H1 (cell line): ENCODE measurements around the gene FIG4. TPM values are rescaled to one million over a fixed set of nuclear protein-coding genes. Genes with fewer than 3 reads are reported as not detected.
A peak's percentile ranks its signal among the peaks of the same experiment; 100 is the strongest.

ENCODE experiments used
- CTCF ChIA-PET: fragments of 300-600 bp; sonication (Branson Sonifier 250); formaldehyde crosslinking; loops from one replicate; lab custom pipeline; 2021; ENCODE audit not compliant: partially characterized antibody; lab: Charles Lee
- POLR2A ChIA-PET: fragments of 300-600 bp; sonication (Branson Sonifier 250); formaldehyde crosslinking; loops from one replicate; lab custom pipeline; 2021; ENCODE audit warnings: inconsistent platforms; ENCODE audit not compliant: partially characterized antibody; lab: Charles Lee
- DNase-seq, 2 experiments: peaks; one replicate each; pipeline versions ENCODE4 v3.0.0 to v3.0.0-alpha.2; 2010 to 2022; ENCODE audit warnings: low spot score in 2 of 2, low read depth in 1 of 2, mixed read lengths in 1 of 2
- FAIRE-seq: peaks from 2 replicates; lab custom pipeline; 2011; peaks lifted over from hg19 to GRCh38; lab: Jason Lieb, UNC
- H2AFZ ChIP-seq: 2 replicates; pipeline ENCODE4 v1.8.1; 2012; ENCODE audit warnings: low read length, inconsistent platforms
- H2AK5ac ChIP-seq: 2 replicates; pipeline ENCODE4 v1.6.1; 2013; ENCODE audit warnings: low read depth, low read length
- H2BK120ac ChIP-seq: replicated peaks from 2 replicates; pipeline ENCODE3; 2013; ENCODE audit warnings: low read depth, low read length, inconsistent platforms
- H2BK12ac ChIP-seq: 2 replicates; pipeline ENCODE4 v1.6.1; 2013; ENCODE audit warnings: low read depth, low read length
- H2BK15ac ChIP-seq: 2 replicates; pipeline ENCODE4 v1.6.1; 2013; ENCODE audit warnings: low read length
- H2BK20ac ChIP-seq: 2 replicates; pipeline ENCODE4 v1.6.1; 2013; ENCODE audit warnings: low read length
- H2BK5ac ChIP-seq: 2 replicates; pipeline ENCODE4 v1.6.1; 2013; ENCODE audit warnings: low read depth, low read length
- H3K14ac ChIP-seq: 2 replicates; pipeline ENCODE4 v1.6.1; 2013; ENCODE audit warnings: inconsistent platforms; ENCODE audit not compliant: insufficient read length
- H3K18ac ChIP-seq: 2 replicates; pipeline ENCODE4 v1.6.1; 2013; ENCODE audit warnings: low read length; ENCODE audit errors: extremely low read depth
- H3K23ac ChIP-seq: 2 replicates; pipeline ENCODE4 v1.6.1; 2013; ENCODE audit warnings: inconsistent platforms; ENCODE audit not compliant: insufficient read length
- H3K23me2 ChIP-seq: 2 replicates; pipeline ENCODE4 v1.6.1; 2013; ENCODE audit warnings: low read depth, low read length
- H3K27ac ChIP-seq: 2 replicates; pipeline ENCODE4 v1.6.1; 2011; ENCODE audit warnings: low read depth, low read length, inconsistent platforms
- H3K27me3 ChIP-seq, 4 experiments: replicated peaks in 1 of 4; 1 replicate in 1 of 4; 2 replicates in 3 of 4; pipeline versions ENCODE4 v1.6.1 to v1.8.1; 2011 to 2013; ENCODE audit warnings: low read length in 3 of 4, mild to moderate bottlenecking in 3 of 4, inconsistent platforms in 2 of 4, mixed read lengths in 2 of 4, moderate library complexity in 1 of 4; ENCODE audit not compliant: control insufficient read depth in 3 of 4, insufficient read depth in 3 of 4; ENCODE audit errors: extremely low read depth in 1 of 4
- H3K36me3 ChIP-seq, 4 experiments: 2 replicates each; pipeline versions ENCODE4 v1.6.1 to v1.8.1; 2011 to 2013; ENCODE audit warnings: mild to moderate bottlenecking in 4 of 4, low read length in 3 of 4, moderate library complexity in 2 of 4, control low read depth in 1 of 4, inconsistent platforms in 1 of 4; ENCODE audit not compliant: insufficient read depth in 4 of 4, control insufficient read depth in 2 of 4
- H3K4ac ChIP-seq: replicated peaks from 2 replicates; pipeline ENCODE3; 2013; ENCODE audit warnings: low read length, low read depth, mixed read lengths, inconsistent platforms; ENCODE audit not compliant: insufficient read length
- H3K4me1 ChIP-seq, 4 experiments: replicated peaks in 1 of 4; 1 replicate in 1 of 4; 2 replicates in 3 of 4; pipeline versions ENCODE4 v1.6.1 to v1.8.1; 2011 to 2013; ENCODE audit warnings: low read length in 3 of 4, inconsistent platforms in 2 of 4, mixed read lengths in 1 of 4; ENCODE audit not compliant: insufficient read depth in 4 of 4, control insufficient read depth in 3 of 4
- H3K4me2 ChIP-seq, 2 experiments: 2 replicates each; pipeline versions ENCODE4 v1.6.1 to v1.8.1; 2011 to 2013; ENCODE audit warnings: low read depth in 2 of 2, low read length in 2 of 2, control low read depth in 1 of 2, inconsistent platforms in 1 of 2, mild to moderate bottlenecking in 1 of 2; ENCODE audit not compliant: insufficient read depth in 1 of 2
- H3K4me3 ChIP-seq, 4 experiments: fragments of 200-600, 300-600 bp in 1 of 4; sonication (generic), shearing (Covaris generic), sonication (Bioruptor Twin) in 1 of 4; 2 replicates each; pipeline versions ENCODE4 v1.5.1 to v1.8.1; 2011 to 2016; ENCODE audit warnings: low read length in 4 of 4, low read depth in 3 of 4, control low read depth in 2 of 4, inconsistent platforms in 2 of 4, mild to moderate bottlenecking in 2 of 4, mixed read lengths in 1 of 4, moderate library complexity in 1 of 4; ENCODE audit not compliant: insufficient read depth in 2 of 4; ENCODE audit errors: extremely low read depth in 1 of 4
- H3K56ac ChIP-seq: replicated peaks from 2 replicates; pipeline ENCODE3; 2013; ENCODE audit warnings: low read depth, mild to moderate bottlenecking, mixed read lengths, low read length, inconsistent platforms; ENCODE audit not compliant: insufficient read length
- H3K79me1 ChIP-seq: 2 replicates; pipeline ENCODE4 v1.6.1; 2013; ENCODE audit warnings: low read depth, low read length, control low read depth
- H3K79me2 ChIP-seq, 2 experiments: 2 replicates each; pipeline versions ENCODE4 v1.6.1 to v1.8.1; 2012 to 2013; ENCODE audit warnings: low read length in 2 of 2, mild to moderate bottlenecking in 2 of 2, inconsistent platforms in 1 of 2; ENCODE audit not compliant: insufficient read depth in 2 of 2, control insufficient read depth in 1 of 2
- H3K9ac ChIP-seq, 4 experiments: replicated peaks in 1 of 4; 1 replicate in 1 of 4; 2 replicates in 3 of 4; pipeline versions ENCODE4 v1.6.1 to v1.8.1; 2011 to 2013; ENCODE audit warnings: low read depth in 3 of 4, low read length in 3 of 4, control low read depth in 2 of 4, mild to moderate bottlenecking in 2 of 4, moderate library complexity in 2 of 4, inconsistent platforms in 1 of 4; ENCODE audit errors: extremely low read depth in 1 of 4
- H3K9me3 ChIP-seq, 2 experiments: 2 replicates each; pipeline versions ENCODE4 v1.6.1 to v1.8.1; 2012 to 2013; ENCODE audit warnings: mild to moderate bottlenecking in 2 of 2, moderate library complexity in 2 of 2, control low read depth in 1 of 2, inconsistent platforms in 1 of 2, low read depth in 1 of 2, low read length in 1 of 2, mixed read lengths in 1 of 2; ENCODE audit not compliant: insufficient read depth in 2 of 2
- H4K20me1 ChIP-seq, 2 experiments: replicated peaks in 1 of 2; 2 replicates each; pipeline versions ENCODE3 to v1.8.1; 2011 to 2013; ENCODE audit warnings: inconsistent platforms in 2 of 2, low read length in 2 of 2, mild to moderate bottlenecking in 1 of 2; ENCODE audit not compliant: insufficient read depth in 2 of 2, control insufficient read depth in 1 of 2
- H4K5ac ChIP-seq: 2 replicates; pipeline ENCODE4 v1.6.1; 2013; ENCODE audit warnings: low read length, low read depth, mixed read lengths, inconsistent platforms; ENCODE audit not compliant: insufficient read length
- H4K8ac ChIP-seq: 2 replicates; pipeline ENCODE4 v1.8.0; 2013; ENCODE audit warnings: mild to moderate bottlenecking, moderate library complexity, low read length, inconsistent platforms; ENCODE audit not compliant: insufficient read depth; ENCODE audit errors: extremely low read depth
- H4K91ac ChIP-seq: replicated peaks from 2 replicates; pipeline ENCODE3; 2013; ENCODE audit warnings: low read length, mixed read lengths, inconsistent platforms; ENCODE audit not compliant: insufficient read length
- RAD21 ChIP-seq, 2 experiments: IDR thresholded peaks in 1 of 2; conservative IDR thresholded peaks in 1 of 2; 2 replicates each; pipeline ENCODE4 v1.6.1; 2011; ENCODE audit warnings: low read depth in 2 of 2, low read length in 2 of 2, improper control_type of control experiment in 1 of 2, inconsistent platforms in 1 of 2, mild to moderate bottlenecking in 1 of 2, moderate library complexity in 1 of 2
- SAP30 ChIP-seq: fragments of 300-600 bp; sonication (generic); IDR thresholded peaks from 2 replicates; pipeline ENCODE4 v1.7.1; 2012; ENCODE audit warnings: low read length, moderate library complexity, mild to moderate bottlenecking, inconsistent platforms; ENCODE audit not compliant: insufficient read depth, insufficient replicate concordance
- SIN3A ChIP-seq, 2 experiments: IDR thresholded peaks in 1 of 2; conservative IDR thresholded peaks in 1 of 2; 2 replicates each; pipeline ENCODE4 v1.6.1; 2011 to 2012; ENCODE audit warnings: low read length in 2 of 2, improper control_type of control experiment in 1 of 2, low read depth in 1 of 2, mild to moderate bottlenecking in 1 of 2
- SP4 ChIP-seq: IDR thresholded peaks from 2 replicates; pipeline ENCODE4 v1.6.1; 2012; ENCODE audit warnings: low read length, inconsistent platforms
- WGBS, 2 experiments: shearing (Covaris generic) in 1 of 2; methylation state at CpG; one replicate each; pipeline versions ENCODE4 v1.1.6 to v1.1.7; 2013 to 2015; ENCODE audit warnings: low lambda C conversion rate in 2 of 2, mixed read lengths in 2 of 2, inconsistent platforms in 1 of 2, low coverage in 1 of 2, missing lambda C conversion rate in 1 of 2; ENCODE audit not compliant: insufficient replicate concordance in 2 of 2, insufficient coverage in 1 of 2, insufficient read length in 1 of 2; ENCODE audit errors: extremely low coverage in 1 of 2, missing lambda C conversion rate in 1 of 2; 5-methylcytosine and 5-hydroxymethylcytosine counted together
- polyA plus RNA-seq, 7 experiments: library from polyadenylated mRNA; depleted of rRNA in 3 of 7; stranded (reverse) in 5 of 7; unstranded in 2 of 7; fragments of >200 nt in 5 of 7; fragments of 200-250 nt in 2 of 7; gene quantifications; 1 replicate in 5 of 7; 2 replicates in 1 of 7; 4 replicates in 1 of 7; pipeline versions ENCODE4 v1.2.1 to v1.2.3, GENCODE V29; 2011 to 2013; ENCODE audit warnings: missing spikeins in 2 of 7, mixed read lengths in 2 of 7
- total RNA-seq: library from RNA; stranded (reverse); fragmentation: NEBNext Ultra II Directional; extraction: Animal tissue kit (Norgen Biotek cat#: 25700); gene quantifications from 2 replicates; pipeline ENCODE4 v1.2.1, GENCODE V29; 2021
- TF ChIP-seq, protein P1 (sequence below): IDR thresholded peaks from 2 replicates; pipeline ENCODE4 v1.6.1; 2012; ENCODE audit warnings: inconsistent platforms
- TF ChIP-seq, protein P2 (sequence below), 3 experiments: IDR thresholded peaks; 1 replicate in 2 of 3; 2 replicates in 1 of 3; pipeline versions ENCODE4 v1.5.1 to v1.6.1; 2011; ENCODE audit warnings: low read length in 3 of 3, mild to moderate bottlenecking in 3 of 3, inconsistent platforms in 2 of 3, low read depth in 1 of 3, moderate library complexity in 1 of 3; ENCODE audit not compliant: insufficient read depth in 1 of 3; ENCODE audit errors: control extremely low read depth in 1 of 3

Gene FIG4
- total and polyA plus RNA-seq, 2 of the 8 experiments (the other 6 are each of a cell fraction or from before 2014, with no cell fraction given), result 11.8 to 21.9 TPM

- Histone ChIP-seq H3K79me2 (no peaks in the 10 kb centered on the region), H2BK120ac (no peak overlapping the region), H2BK15ac (no peak overlapping the region), H3K27me3 (no peaks in the 10 kb centered on the region), H3K9ac (no peak overlapping the region), H3K36me3 (peaks cover 0 to 4% (median 0%) of the 10 kb centered on the region in 4 experiments; a peak in 2 of 8 replicates), H2AFZ (no peak overlapping the region), H4K20me1 (peaks cover 0 to 1% of the 10 kb centered on the region in 2 experiments), H4K5ac (no peak overlapping the region), H2AK5ac (no peak overlapping the region), H3K27ac (no peak overlapping the region), H3K4me1 (peaks cover 0 to 7% (median 3%) of the 10 kb centered on the region in 4 experiments; a peak in 4 of 7 replicates), H3K79me1 (no peaks in the 10 kb centered on the region), H3K9me3 (no peaks in the 10 kb centered on the region), H3K4me2 (no peak overlapping the region), H2BK5ac (peak overlapping the region; percentile 19; the same call in 1 of the 2 replicates), H3K4ac (no peak overlapping the region), H4K91ac (no peak overlapping the region), H4K8ac (peak overlapping the region; percentile 54; the same call in 1 of the 2 replicates), H3K4me3 (no peak overlapping the region), H3K14ac (no peak overlapping the region), H2BK20ac (no peak overlapping the region), H3K56ac (no peak overlapping the region), H2BK12ac (no peak overlapping the region), H3K18ac (no peak overlapping the region), H3K23me2 (no peaks in the 10 kb centered on the region), H3K23ac (no peak overlapping the region)
- DNase-seq (peak in 1 of 2 experiments; percentile 55), FAIRE-seq (no peak)
- 81% methylated on average over 12 of the region's 12 CpGs; no CpG with 5 or more reads in 1 of the 2 experiments for WGBS, 2 experiments
- POLR2A ChIA-PET, result no interaction called here
- TF ChIP-seq, protein P1, sequence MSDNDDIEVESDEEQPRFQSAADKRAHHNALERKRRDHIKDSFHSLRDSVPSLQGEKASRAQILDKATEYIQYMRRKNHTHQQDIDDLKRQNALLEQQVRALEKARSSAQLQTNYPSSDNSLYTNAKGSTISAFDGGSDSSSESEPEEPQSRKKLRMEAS, result no peak
- no peak for TF ChIP-seq SIN3A (conservative IDR thresholded peaks at IDR 0.05 in 1 of 2, IDR thresholded peaks at IDR 0.05 in 1 of 2; ENCODE audit: low read depth in 1 of 2, low read length in 2 of 2)
- TF ChIP-seq SP4, result no peak
- TF ChIP-seq SAP30, result no peak
- TF ChIP-seq RAD21 (IDR thresholded peaks at IDR 0.05 in 1 of 2, conservative IDR thresholded peaks at IDR 0.05 in 1 of 2; ENCODE audit: low read depth in 2 of 2, low read length in 2 of 2), result peak; percentile 3 to 30; a peak in 2 of 4 replicates
- TF ChIP-seq, protein P2, sequence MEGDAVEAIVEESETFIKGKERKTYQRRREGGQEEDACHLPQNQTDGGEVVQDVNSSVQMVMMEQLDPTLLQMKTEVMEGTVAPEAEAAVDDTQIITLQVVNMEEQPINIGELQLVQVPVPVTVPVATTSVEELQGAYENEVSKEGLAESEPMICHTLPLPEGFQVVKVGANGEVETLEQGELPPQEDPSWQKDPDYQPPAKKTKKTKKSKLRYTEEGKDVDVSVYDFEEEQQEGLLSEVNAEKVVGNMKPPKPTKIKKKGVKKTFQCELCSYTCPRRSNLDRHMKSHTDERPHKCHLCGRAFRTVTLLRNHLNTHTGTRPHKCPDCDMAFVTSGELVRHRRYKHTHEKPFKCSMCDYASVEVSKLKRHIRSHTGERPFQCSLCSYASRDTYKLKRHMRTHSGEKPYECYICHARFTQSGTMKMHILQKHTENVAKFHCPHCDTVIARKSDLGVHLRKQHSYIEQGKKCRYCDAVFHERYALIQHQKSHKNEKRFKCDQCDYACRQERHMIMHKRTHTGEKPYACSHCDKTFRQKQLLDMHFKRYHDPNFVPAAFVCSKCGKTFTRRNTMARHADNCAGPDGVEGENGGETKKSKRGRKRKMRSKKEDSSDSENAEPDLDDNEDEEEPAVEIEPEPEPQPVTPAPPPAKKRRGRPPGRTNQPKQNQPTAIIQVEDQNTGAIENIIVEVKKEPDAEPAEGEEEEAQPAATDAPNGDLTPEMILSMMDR (IDR thresholded peaks at IDR 0.05; ENCODE audit: control extremely low read depth in 1 of 3, insufficient read depth in 1 of 3, low read depth in 1 of 3, low read length in 3 of 3), result peak; percentile 0 to 27 (median 10); a peak in 3 of 4 replicates
- CTCF ChIA-PET, result interaction anchor here (0.7 to 3.1 kb wide), 5 partner anchors 10 to 248 kb away, joined by 3 to 20 read pairs (median 3); no protein-coding TSS in a partner anchor
Measured at GRCh38 chr6:109791301-109791700, 100.2 kb downstream of the FIG4 start.
